Occipital lobe (tissue), 2 donors: ENCODE results near the gene LRIG2. TPM values are rescaled to one million over a fixed set of nuclear protein-coding genes. Genes with fewer than 3 reads are reported as not detected.
"Not testable (repeated sequence)": the region's sequence is repeated elsewhere in the genome, so short reads cannot be mapped to it uniquely, and the experiment has no call there.

Source experiments
- DNase-seq: peaks from one replicate; lab custom pipeline; 2025; lab: John Stamatoyannopoulos, UW
- total RNA-seq: library from RNA; depleted of rRNA; stranded (reverse); fragments of >200 nt; gene quantifications from one replicate; pipeline ENCODE4 v1.2.3, GENCODE V29; 2014

LRIG2 gene
- 36.5 TPM for total RNA-seq

- peak; percentile 97 for DNase-seq
These were observed at the start of gene LRIG2 for GRCh38 chr1:113072757-113073478. LRIG2 (plus strand) TSS chr1:113073198; CDS start chr1:113073407, 209 bp downstream.

DNA sequence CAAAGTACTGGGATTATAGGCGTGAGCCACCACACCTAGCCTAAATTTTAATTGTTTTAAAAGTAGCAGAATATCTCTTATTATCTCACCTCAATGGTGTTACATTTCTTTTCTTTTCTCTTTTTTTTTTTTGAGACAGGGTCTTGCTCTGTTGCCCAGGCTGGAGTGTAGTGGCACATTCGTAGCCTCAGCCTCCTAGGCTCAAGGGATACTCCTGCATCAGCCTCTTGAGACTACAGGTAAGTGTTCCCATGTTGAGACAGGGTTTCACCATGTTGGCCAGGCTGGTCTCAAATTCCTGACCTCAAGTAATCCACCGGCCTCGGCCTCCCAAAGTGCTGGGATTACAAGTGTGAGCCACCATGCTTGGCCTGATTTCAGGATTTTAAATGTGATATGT is 49.7 kb upstream of the LRIG2 start:
- DNase-seq: not testable (repeated sequence)

DNA sequence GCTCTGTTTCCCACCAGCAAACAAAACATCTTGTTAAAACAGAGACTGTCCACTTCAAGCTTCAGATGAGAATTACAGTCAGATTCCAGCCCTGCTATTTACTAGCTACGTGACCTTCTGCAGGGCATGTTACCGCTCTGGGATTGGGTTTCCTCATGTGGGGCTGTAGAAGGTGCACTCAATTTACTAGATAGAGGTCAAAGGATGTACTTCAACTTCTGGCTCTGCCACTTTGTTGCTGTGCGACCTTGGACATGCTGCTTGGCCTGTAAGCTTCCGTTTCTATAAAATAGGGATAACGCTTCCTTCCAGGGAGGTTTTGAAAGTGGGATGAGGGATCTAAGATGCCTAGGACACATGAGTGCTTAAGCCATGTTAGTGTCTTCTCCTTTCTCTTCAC is 46.0 kb upstream of the LRIG2 start:
- DNase-seq: no peak

GRCh38 chr1:113027449-113027848 is 45.5 kb upstream of the LRIG2 start:
- no peak for DNase-seq

DNA sequence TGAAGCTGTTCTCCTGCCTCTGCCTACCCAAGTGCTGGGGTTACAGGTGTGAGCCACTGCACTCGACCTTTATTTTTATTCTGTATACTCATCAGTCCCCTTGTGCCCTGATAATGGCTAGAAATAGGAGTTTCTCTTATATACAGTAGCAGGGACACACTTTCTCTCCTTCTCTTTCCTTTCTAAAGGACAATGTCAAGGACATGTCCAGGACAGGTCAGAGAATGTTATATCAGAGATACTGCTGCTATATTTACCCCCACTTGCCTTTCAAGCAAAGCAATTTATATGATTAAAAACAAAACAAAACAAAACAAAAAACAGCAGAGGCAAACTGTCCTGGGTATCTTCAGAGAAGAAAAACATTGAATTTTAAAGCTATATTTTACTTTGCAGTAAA is 43.2 kb upstream of the LRIG2 start:
- DNase-seq: no peak

DNA sequence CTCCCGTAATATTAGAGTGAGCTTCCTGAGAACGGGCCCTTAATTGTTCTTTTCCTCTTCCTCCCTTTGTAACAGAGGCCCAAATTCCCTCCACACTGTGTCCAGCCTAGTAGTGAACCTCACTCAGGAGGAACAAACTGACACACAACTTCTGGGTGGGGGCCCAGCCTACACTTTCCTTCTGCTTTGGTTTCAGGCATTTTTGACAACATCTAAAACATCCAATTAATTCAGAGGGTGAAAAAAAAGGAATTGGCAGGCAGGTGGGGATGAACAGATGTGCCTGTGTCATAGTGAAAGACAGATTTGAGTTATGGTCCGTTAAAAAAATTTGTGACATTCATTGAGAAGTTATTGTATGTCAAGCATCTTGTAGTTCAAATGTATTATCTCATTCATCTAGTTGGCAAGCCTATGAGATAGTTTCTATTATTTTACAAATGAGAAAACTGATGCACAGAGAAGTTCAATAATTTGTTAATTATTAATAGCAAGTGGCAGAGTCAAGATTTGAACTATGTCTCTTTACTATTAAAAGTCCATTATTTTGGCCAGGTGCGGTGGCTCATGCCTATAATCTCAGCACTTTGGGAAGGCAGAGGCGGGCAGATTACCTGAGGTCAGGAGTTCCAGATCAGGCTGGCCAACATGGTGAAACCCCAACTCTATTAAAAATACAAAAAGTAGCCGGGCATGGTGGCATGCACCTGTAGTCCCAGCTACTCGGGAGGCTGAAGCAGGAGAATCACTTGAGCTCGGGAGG is 41.6 kb upstream of the LRIG2 start:
- DNase-seq: no peak

GRCh38 chr1:113035086-113035485 is 37.9 kb upstream of the LRIG2 start:
- no peak for DNase-seq

- no peak for DNase-seq
These were observed 36.2 kb upstream of the LRIG2 start for GRCh38 chr1:113036639-113037321.

- DNase-seq: no peak
These were observed 33.0 kb upstream of the LRIG2 start for GRCh38 chr1:113040041-113040440.

- DNase-seq: no peak
These were observed 32.1 kb upstream of the LRIG2 start for GRCh38 chr1:113040718-113041412.

- DNase-seq: peak; percentile 6
These were observed 31.3 kb upstream of the LRIG2 start for GRCh38 chr1:113041569-113042284.

- DNase-seq: peak; percentile 61
These were observed 30.5 kb upstream of the LRIG2 start for GRCh38 chr1:113042285-113043143.

- not testable (repeated sequence) for DNase-seq
These were observed 29.9 kb upstream of the LRIG2 start for GRCh38 chr1:113043144-113043488.

GRCh38 chr1:113046569-113046968 is 26.4 kb upstream of the LRIG2 start:
- no peak for DNase-seq

GRCh38 chr1:113048064-113048463 is 24.9 kb upstream of the LRIG2 start:
- DNase-seq: no peak

DNA sequence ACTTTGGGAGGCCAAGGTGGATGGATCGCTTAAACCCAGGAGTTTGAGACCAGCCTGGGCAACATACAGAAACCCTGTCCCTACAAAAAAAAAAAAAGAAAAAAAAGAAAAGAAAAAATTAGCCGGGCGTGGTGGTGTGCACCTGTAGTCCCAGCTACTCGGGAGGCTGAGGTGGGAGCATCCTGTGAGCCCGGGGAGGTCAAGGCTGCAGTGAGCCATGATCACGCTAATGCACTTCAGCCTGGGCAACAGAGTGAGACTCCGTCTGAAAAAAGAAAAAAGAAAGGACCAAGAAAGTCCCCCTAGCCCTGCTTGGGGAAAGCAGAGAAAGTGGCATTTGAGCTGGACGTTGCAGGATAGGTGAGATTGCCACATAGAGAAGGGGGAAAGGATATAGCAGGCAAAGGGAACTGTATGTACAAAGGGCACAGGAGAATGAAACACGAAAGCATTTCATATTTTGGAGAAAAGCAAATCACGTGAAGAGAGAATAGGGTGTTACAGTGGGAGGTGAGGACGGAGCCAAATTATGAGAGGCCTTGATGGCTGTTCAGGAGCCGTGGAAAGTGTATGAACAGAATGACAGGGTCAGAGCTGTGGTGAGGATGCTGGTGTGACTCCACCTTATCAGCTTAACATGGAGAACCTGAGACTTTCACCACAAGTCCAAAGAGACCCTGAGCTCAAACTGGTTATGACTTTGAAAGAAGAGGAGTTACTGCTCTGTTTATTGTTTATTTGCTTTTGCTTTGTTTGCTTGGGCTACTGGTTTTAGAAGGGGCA is 19.5 kb upstream of the LRIG2 start:
- DNase-seq: no peak

GRCh38 chr1:113055570-113055969 is 17.4 kb upstream of the LRIG2 start:
- DNase-seq: no peak

GRCh38 chr1:113057006-113057405 is 16.0 kb upstream of the LRIG2 start:
- peak; percentile 1 for DNase-seq

- DNase-seq: no peak
These were observed 13.9 kb upstream of the LRIG2 start for GRCh38 chr1:113058941-113059706.
